ENCODE data around the gene INTS3.

INTS3 gene

GRCh38 chr1:153727463-153728304 lies at the start of gene INTS3:
TSS of gene INTS3 (plus strand) at chr1:153728050. CDS start at chr1:153728635, 585 bp downstream.
- peak; percentile 100 for DNase-seq (ENCODE audit: low read depth)

GRCh38 chr1:153678519-153679336 lies 49.1 kb upstream of the INTS3 start, which contains the start of gene NPR1:
TSS of gene NPR1 (plus strand) at chr1:153678688. CDS start at chr1:153679109, 421 bp downstream.
- peak; percentile 43 for DNase-seq (ENCODE audit: low read depth)

- DNase-seq (ENCODE audit: low read depth): no peak
Measured at GRCh38 chr1:153679337-153680119, 48.3 kb upstream of the INTS3 start.

GRCh38 chr1:153680120-153680403 lies 47.8 kb upstream of the INTS3 start:
- DNase-seq (ENCODE audit: low read depth): no peak

GRCh38 chr1:153682730-153683129 lies 45.1 kb upstream of the INTS3 start:
- no peak for DNase-seq (ENCODE audit: low read depth)

GRCh38 chr1:153683854-153684253 lies 44.0 kb upstream of the INTS3 start:
- DNase-seq (ENCODE audit: low read depth): peak; percentile 49

GRCh38 chr1:153684892-153685291 lies 43.0 kb upstream of the INTS3 start:
- DNase-seq (ENCODE audit: low read depth): no peak

- no peak for DNase-seq (ENCODE audit: low read depth)
Measured at GRCh38 chr1:153685544-153686340, 42.1 kb upstream of the INTS3 start.

- no peak for DNase-seq (ENCODE audit: low read depth)
Measured at GRCh38 chr1:153687346-153688125, 40.3 kb upstream of the INTS3 start.

- DNase-seq (ENCODE audit: low read depth): no peak
Measured at GRCh38 chr1:153688276-153688675, 39.6 kb upstream of the INTS3 start.

GRCh38 chr1:153688736-153689328 lies 39.0 kb upstream of the INTS3 start:
- no peak for DNase-seq (ENCODE audit: low read depth)

GRCh38 chr1:153693466-153693865 lies 34.4 kb upstream of the INTS3 start:
- DNase-seq (ENCODE audit: low read depth): no peak

GRCh38 chr1:153696741-153697140 lies 31.1 kb upstream of the INTS3 start:
- DNase-seq (ENCODE audit: low read depth): no peak

GRCh38 chr1:153697191-153698019 lies 30.4 kb upstream of the INTS3 start:
- DNase-seq (ENCODE audit: low read depth): no peak

- no peak for DNase-seq (ENCODE audit: low read depth)
Measured at GRCh38 chr1:153698020-153698922, 29.6 kb upstream of the INTS3 start.

- DNase-seq (ENCODE audit: low read depth): peak; percentile 72
Measured at GRCh38 chr1:153698923-153699714, 28.7 kb upstream of the INTS3 start.

- DNase-seq (ENCODE audit: low read depth): no peak
Measured at GRCh38 chr1:153699768-153700167, 28.1 kb upstream of the INTS3 start.

- no peak for DNase-seq (ENCODE audit: low read depth)
Measured at GRCh38 chr1:153705484-153705883, 22.4 kb upstream of the INTS3 start.

Measured in EH (cell line).